ENCODE results near the gene ZNF560. TPM values are rescaled to one million over a fixed set of nuclear protein-coding genes. Genes with fewer than 3 reads are reported as not detected.

ZNF560 gene
- total RNA-seq, 1 experiment from 2014 or later = not detected

- no peak for TF ChIP-seq SIN3A (IDR thresholded peaks at IDR 0.05; ENCODE audit: borderline replicate concordance, insufficient read depth, low read depth, low read length)
- no peak for TF ChIP-seq TCF7L2 (IDR thresholded peaks at IDR 0.05; ENCODE audit: low read depth, low read length)
- no peak for TF ChIP-seq CTCF (IDR thresholded peaks at IDR 0.05)
- no peak for TF ChIP-seq POLR2AphosphoS5 (IDR thresholded peaks at IDR 0.05; ENCODE audit: low read depth, low read length)
- TF ChIP-seq REST (IDR thresholded peaks at IDR 0.05; ENCODE audit: insufficient read depth in 1 of 2, low read depth in 2 of 2, low read length in 1 of 2) = no peak
- BruUV-seq (replicated peaks) = no TSS peak
- H3K36me3 ChIP-seq (ENCODE audit: control insufficient read depth, insufficient read depth, low read length) = no peaks in the 10 kb centered on the region
- H3K9me3 ChIP-seq (ENCODE audit: control insufficient read depth, insufficient read depth, low read depth, low read length) = peaks cover 4% of the 10 kb centered on the region; the same call in 1 of the 2 replicates
- H3K27ac ChIP-seq (ENCODE audit: low read length) = no peak overlapping the region
- no peaks in the 10 kb centered on the region for H3K4me1 ChIP-seq (ENCODE audit: control insufficient read depth, insufficient read depth, low read length)
- H3K4me3 ChIP-seq (ENCODE audit: low read depth in 2 of 2, low read length in 2 of 2) = no peak overlapping the region
- CTCF ChIA-PET = no interaction called here
- intact Hi-C loops (cut with micrococcal nuclease; ENCODE audit: unreplicated experiment) = no loop called here
- POLR2A ChIA-PET = no interaction called here
- DNase-seq (ENCODE audit: low read depth, low spot score) (no peak), ATAC-seq (no peak)
- H3K27me3 ChIP-seq (ENCODE audit: control insufficient read depth, insufficient read depth, low read length) = no peaks in the 10 kb centered on the region
- in situ Hi-C loops (cut with HindIII; ENCODE audit: low pct_unique_long_range_greater_than_20kb, low sequenced_read_pairs) = no loop called here
These were observed 44.5 kb downstream of the ZNF560 start for GRCh38 chr19:9453953-9454352.

- no TSS peak for BruUV-seq (replicated peaks)
These were observed 53.4 kb downstream of the ZNF560 start for GRCh38 chr19:9445037-9445436.

More at GRCh38 chr19:9445037-9445436, 53.4 kb downstream of the ZNF560 start:
- H3K4me1 ChIP-seq (ENCODE audit: control insufficient read depth, insufficient read depth, low read length) = no peaks in the 10 kb centered on the region
- H3K27me3 ChIP-seq (ENCODE audit: control insufficient read depth, insufficient read depth, low read length) = no peaks in the 10 kb centered on the region
- CTCF ChIA-PET = interaction anchor here (0.6 kb wide), 1 partner anchor 206 kb away, joined by 4 read pairs; no protein-coding TSS in a partner anchor
- no peak overlapping the region for H3K4me3 ChIP-seq (ENCODE audit: low read depth in 2 of 2, low read length in 2 of 2)
- ATAC-seq = no peak
- no peak for DNase-seq (ENCODE audit: low read depth, low spot score)
- intact Hi-C loops (cut with micrococcal nuclease; ENCODE audit: unreplicated experiment) = no loop called here
- no peak overlapping the region for H3K27ac ChIP-seq (ENCODE audit: low read length)
- H3K36me3 ChIP-seq (ENCODE audit: control insufficient read depth, insufficient read depth, low read length) = no peaks in the 10 kb centered on the region
- H3K9me3 ChIP-seq (ENCODE audit: control insufficient read depth, insufficient read depth, low read depth, low read length) = peaks cover 20% of the 10 kb centered on the region
- in situ Hi-C loops (cut with HindIII; ENCODE audit: low pct_unique_long_range_greater_than_20kb, low sequenced_read_pairs) = no loop called here
- TF ChIP-seq REST (IDR thresholded peaks at IDR 0.05; ENCODE audit: insufficient read depth in 1 of 2, low read depth in 2 of 2, low read length in 1 of 2) (no peak), SIN3A (IDR thresholded peaks at IDR 0.05; ENCODE audit: borderline replicate concordance, insufficient read depth, low read depth, low read length) (no peak), TCF7L2 (IDR thresholded peaks at IDR 0.05; ENCODE audit: low read depth, low read length) (no peak), POLR2AphosphoS5 (IDR thresholded peaks at IDR 0.05; ENCODE audit: low read depth, low read length) (no peak), CTCF (IDR thresholded peaks at IDR 0.05) (no peak)
- POLR2A ChIA-PET = no interaction called here
